NCI-H2227 (cell line): Measurements from ENCODE around the gene CHCHD3.

ENCODE experiments used
- DNase-seq: peaks from one replicate; lab custom pipeline; 2025; ENCODE audit not compliant: unreplicated experiment; lab: John Stamatoyannopoulos, UW

Gene CHCHD3

GRCh38 chr7:132782777-132783640 lies 298.9 kb downstream of the CHCHD3 start:
- DNase-seq = no peak

DNA sequence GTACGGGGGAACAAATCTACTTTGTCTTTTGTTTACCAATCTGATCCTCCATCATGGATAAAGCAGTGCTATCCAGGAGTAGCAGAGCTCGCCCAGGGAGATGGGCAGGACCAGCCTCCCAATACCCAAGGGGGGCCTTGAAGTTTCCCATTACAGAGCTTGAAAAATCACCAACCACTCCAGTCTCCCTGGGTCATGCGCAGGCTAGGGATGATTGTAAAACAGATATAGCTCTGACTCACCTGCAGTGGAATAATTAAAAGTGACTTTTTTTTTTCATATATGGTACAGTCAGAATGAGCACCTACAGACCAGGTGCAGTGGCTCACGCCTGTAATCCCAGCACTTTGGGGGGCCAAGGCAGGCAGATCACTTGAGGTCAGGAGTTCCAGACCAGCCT lies 301.1 kb downstream of the CHCHD3 start:
- no peak for DNase-seq

GRCh38 chr7:132779164-132779563 lies 302.7 kb downstream of the CHCHD3 start:
- DNase-seq = peak; percentile 12

GRCh38 chr7:132778761-132779160 lies 303.1 kb downstream of the CHCHD3 start:
- DNase-seq = no peak

DNA sequence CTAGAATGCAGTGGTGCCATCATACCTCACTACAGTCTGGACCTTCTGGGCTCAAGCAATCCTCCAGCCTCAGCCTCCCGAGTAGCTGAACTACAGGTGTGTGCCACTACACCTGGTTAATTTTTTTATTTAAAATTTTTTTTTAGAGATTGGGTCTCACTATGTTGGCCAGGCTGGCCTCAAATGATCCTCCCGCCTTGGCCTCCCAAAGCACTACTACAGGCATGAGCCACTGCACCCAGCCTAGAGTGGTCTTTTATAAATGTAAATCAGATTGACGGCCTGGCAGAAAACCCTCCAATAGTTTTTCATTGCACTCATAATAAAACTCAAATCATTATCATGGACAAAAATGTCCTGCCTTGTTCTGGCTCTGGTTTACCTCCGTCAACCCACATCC lies 303.9 kb downstream of the CHCHD3 start:
- DNase-seq = no peak

DNA sequence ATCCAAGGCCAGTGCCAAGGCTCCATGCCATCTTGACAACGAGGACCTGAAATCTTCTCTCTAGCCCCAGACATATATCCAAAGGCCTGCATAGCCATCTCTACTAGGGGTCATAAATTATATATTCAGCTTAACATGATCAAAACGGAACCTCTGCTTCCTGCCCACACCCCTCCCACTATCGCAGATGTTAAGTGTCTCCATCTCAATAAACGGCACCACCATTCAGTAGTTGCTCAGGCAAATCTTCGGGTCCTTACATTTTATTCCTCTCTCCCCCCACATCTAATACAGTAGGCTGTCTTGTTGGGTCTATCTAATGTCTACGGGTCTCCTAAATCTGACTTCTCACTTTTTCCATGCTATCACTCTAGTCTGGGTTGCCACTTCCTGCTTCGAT lies 304.5 kb downstream of the CHCHD3 start:
- DNase-seq = no peak

- no peak for DNase-seq
Measured at GRCh38 chr7:132776048-132776620, 305.8 kb downstream of the CHCHD3 start.

DNA sequence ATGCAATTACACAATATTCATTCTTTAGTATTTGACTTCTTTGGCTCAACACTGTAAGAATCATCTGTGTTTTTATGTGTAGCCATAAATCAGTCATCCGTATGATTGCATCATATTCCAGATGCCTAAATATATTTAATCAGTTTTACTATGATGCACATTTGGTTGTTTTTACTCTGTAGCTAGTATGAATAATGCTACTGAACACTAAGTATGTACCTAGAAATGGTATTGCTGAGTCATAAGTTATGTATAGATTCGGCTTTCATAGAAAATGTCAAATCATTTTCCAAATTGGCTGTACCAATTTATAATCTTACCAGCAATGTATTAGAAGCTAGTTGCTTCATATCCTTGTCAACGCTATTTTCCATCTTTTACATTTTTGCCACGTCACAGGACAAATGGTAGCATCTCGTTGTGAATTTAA lies 308.3 kb downstream of the CHCHD3 start:
- no peak for DNase-seq

- no peak for DNase-seq
Measured at GRCh38 chr7:132771301-132771730, 310.6 kb downstream of the CHCHD3 start.

- no peak for DNase-seq
Measured at GRCh38 chr7:132770055-132770454, 311.8 kb downstream of the CHCHD3 start.

GRCh38 chr7:132769280-132769679 lies 312.6 kb downstream of the CHCHD3 start:
- no peak for DNase-seq

GRCh38 chr7:132768099-132768498 lies 313.8 kb downstream of the CHCHD3 start:
- no peak for DNase-seq

GRCh38 chr7:132767378-132767777 lies 314.5 kb downstream of the CHCHD3 start:
- DNase-seq = no peak

DNA sequence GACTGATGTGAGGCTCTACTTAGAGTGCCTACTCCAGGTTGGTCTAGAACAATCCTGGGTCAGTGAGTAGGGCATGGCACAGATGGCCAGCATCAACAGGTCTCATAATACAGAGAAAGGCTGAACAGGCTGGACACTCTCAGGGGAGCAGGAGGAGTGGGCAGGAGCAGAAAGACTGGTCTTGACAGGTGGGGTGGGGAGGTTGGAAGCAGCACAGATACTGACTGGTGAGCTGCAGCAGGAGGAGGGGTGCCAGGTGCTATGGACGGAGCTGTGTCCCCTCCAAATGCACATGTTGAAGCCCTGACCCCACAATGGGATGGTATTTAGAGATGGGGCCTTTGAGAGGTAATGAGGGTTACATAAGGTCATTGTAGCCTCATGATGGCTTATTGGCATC lies 315.2 kb downstream of the CHCHD3 start:
- DNase-seq = no peak

DNA sequence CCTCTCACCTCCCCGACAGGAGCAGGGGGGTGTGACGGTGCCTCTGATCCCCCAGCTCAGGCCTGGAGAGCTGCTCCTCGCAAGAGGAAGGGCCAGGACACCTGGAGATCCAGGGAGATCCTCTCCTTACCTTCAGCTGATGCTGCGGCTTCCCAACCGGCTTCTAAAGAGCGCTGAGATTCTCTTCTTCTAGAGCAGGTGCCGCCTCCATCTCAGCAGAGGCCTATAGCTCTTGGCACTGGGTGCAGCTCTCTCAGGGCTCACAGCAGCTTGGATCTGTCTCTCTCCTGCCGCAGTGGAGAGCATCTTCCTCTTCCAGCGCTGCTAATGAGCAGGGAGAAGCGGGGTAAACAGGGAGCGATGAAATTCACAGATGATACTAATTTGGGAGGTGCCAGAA lies 316.0 kb downstream of the CHCHD3 start:
- no peak for DNase-seq

GRCh38 chr7:132764762-132765161 lies 317.1 kb downstream of the CHCHD3 start:
- DNase-seq = no peak

GRCh38 chr7:132760866-132761265 lies 321.0 kb downstream of the CHCHD3 start:
- DNase-seq = no peak

- no peak for DNase-seq
Measured at GRCh38 chr7:132760244-132760623, 321.7 kb downstream of the CHCHD3 start.

DNA sequence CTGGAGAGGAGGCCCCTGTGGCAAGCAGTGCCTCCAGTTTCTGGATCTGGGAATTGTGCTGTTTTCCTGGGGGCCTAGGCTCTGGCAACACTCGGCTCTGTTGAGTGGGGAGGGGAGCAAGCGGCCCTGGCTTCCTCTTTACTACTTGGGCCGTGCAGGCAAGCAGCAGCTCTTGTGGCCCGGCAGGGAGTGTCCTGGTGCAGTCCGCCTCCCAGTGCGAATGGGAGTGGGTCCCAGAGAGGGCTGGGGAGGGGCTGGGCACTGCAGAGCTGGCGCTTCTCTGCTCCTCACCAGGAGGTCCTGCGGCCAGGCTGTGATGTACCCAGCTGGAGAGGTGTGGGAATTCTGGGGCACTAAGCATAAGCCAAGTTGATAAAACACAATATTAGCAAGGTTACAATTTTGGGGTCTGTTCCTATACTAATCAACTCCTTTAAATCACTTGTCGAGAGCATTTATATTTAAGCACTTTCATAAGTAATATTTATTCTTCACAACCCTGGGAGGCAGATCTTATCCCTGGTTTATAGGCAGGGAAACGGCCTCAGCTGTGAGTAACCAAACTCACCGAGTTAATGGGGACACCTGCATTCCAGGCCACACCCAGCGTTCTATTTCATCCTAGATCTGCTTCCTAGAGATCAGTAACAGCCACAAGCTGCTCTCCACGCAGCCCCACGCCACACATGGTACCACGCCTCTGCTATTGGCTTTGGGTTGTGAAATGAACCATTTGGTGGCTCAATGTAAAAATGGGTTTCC lies 322.2 kb downstream of the CHCHD3 start:
- DNase-seq = no peak

DNA sequence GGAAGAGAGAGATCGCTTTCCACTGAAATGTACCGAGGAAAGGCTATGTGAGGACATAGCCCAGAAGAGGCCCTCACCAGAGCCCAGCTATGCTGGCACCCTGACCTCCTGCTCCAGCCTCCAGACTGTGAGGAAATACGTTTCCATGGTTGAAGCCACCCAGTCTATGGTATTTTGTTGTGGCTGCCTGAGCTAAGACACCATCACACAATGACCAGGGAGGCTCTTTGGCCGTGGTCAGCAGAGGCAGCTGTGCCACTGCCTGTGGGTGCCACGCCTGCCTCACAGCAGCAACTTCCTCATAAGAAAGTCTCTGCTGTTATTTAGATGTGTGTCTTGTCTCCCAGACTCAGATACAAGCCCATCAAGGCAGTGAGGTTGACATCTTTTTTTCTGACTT lies 322.9 kb downstream of the CHCHD3 start:
- no peak for DNase-seq

GRCh38 chr7:132757783-132758182 lies 324.1 kb downstream of the CHCHD3 start:
- DNase-seq = no peak

- DNase-seq = no peak
Measured at GRCh38 chr7:132756484-132756990, 325.4 kb downstream of the CHCHD3 start.
